Progenitor cell of endocrine pancreas (in vitro differentiated cells): ENCODE results near the gene ZPLD1. TPM values are rescaled to one million over a fixed set of nuclear protein-coding genes. Genes with fewer than 3 reads are reported as not detected.

ENCODE experiments used
- DNase-seq: peaks from one replicate; pipeline ENCODE4 v3.0.0; 2021; ENCODE audit warnings: low spot score; ENCODE audit not compliant: unreplicated experiment
- H3K27ac Mint-ChIP-seq: 2 replicates; pipeline ENCODE4 v1.8.0; 2021; ENCODE audit warnings: mild to moderate bottlenecking, moderate library complexity, mixed read lengths
- H3K27me3 Mint-ChIP-seq: 2 replicates; pipeline ENCODE4 v1.8.0; 2021; ENCODE audit warnings: mixed read lengths
- H3K36me3 Mint-ChIP-seq: 2 replicates; pipeline ENCODE4 v1.8.0; 2022; ENCODE audit warnings: mixed read lengths; ENCODE audit not compliant: insufficient read depth
- H3K4me1 Mint-ChIP-seq: 2 replicates; pipeline ENCODE4 v1.8.0; 2021; ENCODE audit warnings: low read depth, mixed read lengths
- H3K4me3 Mint-ChIP-seq: 2 replicates; pipeline ENCODE4 v1.8.0; 2021; ENCODE audit warnings: low read depth, mild to moderate bottlenecking, moderate library complexity, mixed read lengths
- H3K9me3 Mint-ChIP-seq: 2 replicates; pipeline ENCODE4 v1.8.0; 2021; ENCODE audit warnings: low read depth, mixed read lengths
- CTCF ChIP-seq: fragments of 200-600 bp; sonication (generic); IDR thresholded peaks from one replicate; pipeline ENCODE4 v1.5.0; 2021; ENCODE audit warnings: antibody characterized with exemption, mild to moderate bottlenecking; ENCODE audit not compliant: unreplicated experiment
- total RNA-seq: library from RNA; stranded (reverse); gene quantifications from 2 replicates; pipeline ENCODE4 v1.2.1, GENCODE V29; 2021

Gene ZPLD1
- total RNA-seq, 1 donor from 2014 or later = not detected

GRCh38 chr3:102398176-102398575 is 36.6 kb upstream of the ZPLD1 start:
- no peak overlapping the region for H3K4me3 Mint-ChIP-seq
- H3K27ac Mint-ChIP-seq = no peak overlapping the region
- H3K27me3 Mint-ChIP-seq = no peaks in the 10 kb centered on the region
- no peaks in the 10 kb centered on the region for H3K9me3 Mint-ChIP-seq
- no peaks in the 10 kb centered on the region for H3K4me1 Mint-ChIP-seq
- TF ChIP-seq CTCF = no peak
- H3K36me3 Mint-ChIP-seq = no peaks in the 10 kb centered on the region
- no peak for DNase-seq

GRCh38 chr3:102398666-102399065 is 36.1 kb upstream of the ZPLD1 start:
- TF ChIP-seq CTCF = no peak
- Mint-ChIP-seq H3K4me1 (no peaks in the 10 kb centered on the region), H3K27ac (no peak overlapping the region), H3K27me3 (no peaks in the 10 kb centered on the region), H3K9me3 (no peaks in the 10 kb centered on the region), H3K4me3 (no peak overlapping the region), H3K36me3 (no peaks in the 10 kb centered on the region)
- no peak for DNase-seq

- TF ChIP-seq CTCF = no peak
- Mint-ChIP-seq H3K4me3 (no peak overlapping the region), H3K27ac (no peak overlapping the region), H3K4me1 (no peaks in the 10 kb centered on the region), H3K36me3 (no peaks in the 10 kb centered on the region), H3K27me3 (no peaks in the 10 kb centered on the region), H3K9me3 (no peaks in the 10 kb centered on the region)
- DNase-seq = no peak
Measured at GRCh38 chr3:102400142-102400541, 34.7 kb upstream of the ZPLD1 start.

GRCh38 chr3:102400766-102401165 is 34.0 kb upstream of the ZPLD1 start:
- H3K27me3 Mint-ChIP-seq = no peaks in the 10 kb centered on the region
- TF ChIP-seq CTCF = no peak
- H3K4me3 Mint-ChIP-seq = no peak overlapping the region
- H3K4me1 Mint-ChIP-seq = no peaks in the 10 kb centered on the region
- H3K9me3 Mint-ChIP-seq = no peaks in the 10 kb centered on the region
- H3K36me3 Mint-ChIP-seq = no peaks in the 10 kb centered on the region
- H3K27ac Mint-ChIP-seq = no peak overlapping the region
- no peak for DNase-seq

- no peak for DNase-seq
- no peaks in the 10 kb centered on the region for H3K27me3 Mint-ChIP-seq
- no peak overlapping the region for H3K4me3 Mint-ChIP-seq
- peaks cover 7% of the 10 kb centered on the region for H3K4me1 Mint-ChIP-seq
- no peaks in the 10 kb centered on the region for H3K9me3 Mint-ChIP-seq
- no peak overlapping the region for H3K27ac Mint-ChIP-seq
- H3K36me3 Mint-ChIP-seq = no peaks in the 10 kb centered on the region
- TF ChIP-seq CTCF = no peak
Measured at GRCh38 chr3:102410616-102411015, 24.2 kb upstream of the ZPLD1 start.
